ENCODE results near the gene GPR35. TPM values are rescaled to one million over a fixed set of nuclear protein-coding genes. Genes with fewer than 3 reads are reported as not detected.

GPR35 gene
- total and polyA plus RNA-seq, 2 donors (not counting 3 experiments of a cell fraction or from before 2014, with no cell fraction given), result 0.18 to 0.33 TPM

- intact Hi-C loops (cut with micrococcal nuclease) (no loop called here), dilution Hi-C loops (cut with MboI; ENCODE audit: extremely low pct_ligation_motif_present, low sequenced_read_pairs) (no loop called here)
- Histone ChIP-seq H3K9ac (replicated peaks; ENCODE audit: extremely low read depth, insufficient read depth, low read length) (no peak overlapping the region), H3K4me1 (ENCODE audit: control insufficient read depth, extremely low read depth, insufficient read depth, low read length) (no peaks in the 10 kb centered on the region), H3K27ac (ENCODE audit: insufficient read depth, low read depth, low read length) (no peak overlapping the region), H3K36me3 (ENCODE audit: control insufficient read depth in 2 of 2, extremely low read depth in 1 of 2, insufficient read depth in 2 of 2, low read length in 2 of 2) (peaks cover 0 to 27% of the 10 kb centered on the region in 2 experiments), H3K79me2 (ENCODE audit: control insufficient read depth, insufficient read depth, low read length) (peaks cover 8% of the 10 kb centered on the region), H3K9me1 (replicated peaks; ENCODE audit: control insufficient read depth, extremely low read depth, insufficient read depth, low read length) (no peaks in the 10 kb centered on the region), H3K4me3 (replicated peaks in 1 of 3; ENCODE audit: insufficient read depth in 1 of 3, low read depth in 1 of 3, low read length in 3 of 3) (no peak overlapping the region), H3K4me2 (ENCODE audit: insufficient read depth, low read length) (no peak overlapping the region), H2AFZ (ENCODE audit: low read depth, low read length) (no peak overlapping the region), H3K9me3 (replicated peaks; ENCODE audit: control insufficient read depth, insufficient read depth, low read length) (no peaks in the 10 kb centered on the region), H3K27me3 (ENCODE audit: control insufficient read depth in 2 of 2, insufficient read depth in 2 of 2, low read length in 2 of 2) (no peaks in the 10 kb centered on the region), H4K20me1 (replicated peaks; ENCODE audit: control insufficient read depth, extremely low read depth, insufficient read depth, low read length) (no peaks in the 10 kb centered on the region)
- TF ChIP-seq MYC (IDR thresholded peaks at IDR 0.05; ENCODE audit: low read depth, low read length), result no peak
- no peak for TF ChIP-seq POLR2AphosphoS5 (IDR thresholded peaks at IDR 0.05; ENCODE audit: insufficient read depth, low read depth, low read length)
- TF ChIP-seq EZH2 (IDR thresholded peaks at IDR 0.05; ENCODE audit: borderline replicate concordance, low read depth, low read length, severe bottlenecking), result no peak
- no peak for TF ChIP-seq GATA2 (IDR thresholded peaks at IDR 0.05; ENCODE audit: insufficient read depth, insufficient read length, low read depth, low read length)
- no peak for TF ChIP-seq POLR2A (IDR thresholded peaks at IDR 0.05; ENCODE audit: low read depth, low read length)
- TF ChIP-seq MAX (IDR thresholded peaks at IDR 0.05; ENCODE audit: insufficient read depth, insufficient read length), result no peak
- no peak for TF ChIP-seq CTCF (IDR thresholded peaks at IDR 0.05; ENCODE audit: extremely low read depth in 1 of 2, insufficient read depth in 1 of 2, low read depth in 1 of 2, low read length in 2 of 2)
- ChIA-PET POLR2A (no interaction called here), CTCF (interaction anchor here (1.6 kb wide), 1 partner anchor 11 kb away, joined by 3 read pairs; the partner anchor contains the start of gene RNPEPL1)
- DNase-seq (ENCODE audit: low read depth, low spot score) (no peak), FAIRE-seq (no peak)
- BruUV-seq (replicated peaks), result no TSS peak
Measured at GRCh38 chr2:240579071-240579762, 46.1 kb upstream of the GPR35 start.

Data from endothelial cell of umbilical vein (primary cell).